NCI-H69 (cell line): Measurements from ENCODE around the gene GNB3.

Experiments used
- DNase-seq: peaks from one replicate; lab custom pipeline; 2025; lab: John Stamatoyannopoulos, UW

GNB3 gene

DNA sequence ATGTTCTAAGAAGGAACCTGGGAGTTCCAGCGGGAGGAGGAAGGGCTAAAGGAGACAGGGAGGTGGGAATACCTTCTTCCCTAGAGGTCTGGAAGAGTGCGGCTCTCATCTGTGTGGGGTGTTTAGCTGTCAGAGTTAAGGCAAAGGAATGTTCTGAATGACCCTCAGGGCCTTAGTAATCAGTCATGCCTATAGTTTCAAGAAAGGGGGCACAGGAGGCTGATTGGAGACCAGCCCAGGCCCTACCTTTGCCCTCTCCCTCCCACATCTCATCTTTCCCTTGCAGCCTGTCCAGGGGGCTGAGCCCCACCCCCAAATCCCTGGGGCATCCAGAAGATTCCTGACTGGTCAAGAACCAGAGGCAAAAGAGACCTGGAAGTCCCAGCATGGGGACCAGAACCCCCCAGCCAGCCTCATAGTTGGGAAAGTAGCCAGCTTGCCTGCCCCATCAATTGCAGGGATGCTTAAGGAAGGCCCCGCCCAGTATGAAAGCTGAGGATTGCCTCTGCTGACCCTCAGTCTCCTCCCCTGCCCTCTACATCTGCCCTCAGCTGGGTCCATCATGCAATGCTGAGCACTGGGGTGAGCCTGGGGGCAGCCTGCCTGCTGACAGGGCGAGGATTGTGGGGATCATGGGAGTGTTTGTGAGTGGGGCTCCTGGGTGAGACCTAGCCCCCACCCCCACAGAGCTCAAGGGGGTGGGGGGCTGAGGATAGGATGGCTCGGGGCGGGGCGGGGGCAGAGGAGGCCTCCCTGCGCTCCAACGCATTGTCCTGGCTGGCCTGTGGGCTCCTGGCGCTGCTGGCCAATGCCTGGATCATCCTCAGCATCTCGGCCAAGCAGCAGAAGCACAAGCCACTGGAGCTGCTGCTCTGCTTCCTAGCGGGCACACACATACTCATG lies 17.3 kb upstream of the GNB3 start:
- no peak for DNase-seq

DNA sequence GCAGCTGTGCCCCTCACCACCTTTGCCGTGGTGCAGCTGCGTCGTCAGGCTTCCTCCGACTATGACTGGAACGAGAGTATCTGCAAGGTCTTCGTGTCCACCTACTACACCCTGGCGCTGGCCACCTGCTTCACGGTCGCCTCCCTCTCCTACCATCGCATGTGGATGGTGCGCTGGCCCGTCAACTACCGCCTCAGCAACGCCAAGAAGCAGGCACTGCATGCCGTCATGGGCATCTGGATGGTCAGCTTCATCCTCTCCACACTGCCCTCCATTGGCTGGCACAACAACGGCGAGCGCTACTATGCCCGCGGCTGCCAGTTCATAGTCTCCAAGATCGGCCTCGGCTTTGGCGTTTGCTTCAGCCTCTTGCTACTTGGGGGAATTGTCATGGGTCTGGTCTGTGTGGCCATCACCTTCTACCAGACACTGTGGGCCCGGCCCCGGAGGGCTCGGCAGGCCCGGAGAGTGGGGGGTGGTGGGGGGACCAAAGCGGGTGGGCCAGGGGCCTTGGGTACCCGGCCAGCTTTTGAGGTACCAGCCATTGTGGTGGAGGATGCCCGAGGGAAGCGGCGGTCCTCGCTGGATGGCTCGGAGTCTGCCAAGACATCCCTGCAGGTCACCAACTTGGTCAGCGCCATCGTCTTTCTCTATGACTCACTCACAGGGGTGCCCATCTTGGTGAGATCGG lies 16.5 kb upstream of the GNB3 start:
- DNase-seq: no peak

DNA sequence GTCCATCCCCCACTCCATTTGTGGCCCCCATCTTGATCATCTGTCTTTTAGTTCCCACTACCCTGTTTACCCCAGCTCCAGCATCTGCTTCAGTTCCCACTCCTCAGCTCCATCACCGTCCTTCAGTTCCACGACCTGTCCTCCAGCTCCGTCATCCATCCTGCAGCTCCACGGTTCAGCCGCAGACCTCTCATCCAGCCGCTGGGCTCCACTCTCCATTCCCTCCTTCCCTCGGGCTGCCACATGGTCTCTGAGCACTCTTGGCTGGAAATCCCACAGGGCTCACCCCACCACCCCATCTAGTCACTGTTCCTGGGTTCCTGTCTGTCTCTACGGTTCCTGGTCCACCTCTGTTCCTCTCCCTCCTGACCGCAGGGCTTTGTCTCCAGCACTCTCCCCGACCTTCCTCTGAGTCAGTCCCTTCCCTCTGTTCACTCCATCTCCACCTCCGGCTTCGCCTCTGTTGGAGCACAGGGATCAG lies 15.8 kb upstream of the GNB3 start:
- peak; percentile 46 for DNase-seq

DNA sequence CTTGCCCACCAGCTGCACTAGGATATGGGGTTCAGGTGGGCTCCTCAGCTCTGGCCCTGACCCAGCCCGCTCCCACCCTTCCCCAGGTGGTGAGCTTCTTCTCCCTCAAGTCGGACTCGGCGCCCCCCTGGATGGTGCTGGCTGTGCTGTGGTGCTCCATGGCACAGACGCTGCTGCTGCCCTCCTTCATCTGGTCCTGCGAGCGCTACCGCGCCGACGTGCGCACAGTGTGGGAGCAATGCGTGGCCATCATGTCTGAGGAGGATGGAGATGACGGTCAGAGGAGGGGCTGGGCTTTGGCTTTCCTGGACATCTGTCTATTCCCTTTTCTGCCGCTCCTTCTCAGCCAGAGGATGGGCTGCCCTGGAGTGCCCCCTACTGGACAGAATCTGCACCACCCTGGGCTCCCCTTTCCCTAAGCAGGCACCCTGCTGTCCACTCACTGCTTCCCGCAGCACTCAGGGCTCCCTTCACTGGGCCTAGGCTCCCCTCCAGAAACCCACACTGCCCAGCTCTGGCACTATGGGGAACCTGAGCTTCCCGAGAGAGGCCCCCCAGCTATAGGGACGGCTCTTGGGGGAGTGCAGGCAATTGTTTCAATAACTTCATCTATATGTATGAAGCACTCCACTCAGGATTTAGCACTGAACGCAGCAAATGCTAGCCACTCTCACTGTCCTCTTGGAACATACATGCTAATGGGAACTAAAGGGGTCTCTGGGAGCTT lies 15.2 kb upstream of the GNB3 start:
- peak; percentile 91 for DNase-seq

DNA sequence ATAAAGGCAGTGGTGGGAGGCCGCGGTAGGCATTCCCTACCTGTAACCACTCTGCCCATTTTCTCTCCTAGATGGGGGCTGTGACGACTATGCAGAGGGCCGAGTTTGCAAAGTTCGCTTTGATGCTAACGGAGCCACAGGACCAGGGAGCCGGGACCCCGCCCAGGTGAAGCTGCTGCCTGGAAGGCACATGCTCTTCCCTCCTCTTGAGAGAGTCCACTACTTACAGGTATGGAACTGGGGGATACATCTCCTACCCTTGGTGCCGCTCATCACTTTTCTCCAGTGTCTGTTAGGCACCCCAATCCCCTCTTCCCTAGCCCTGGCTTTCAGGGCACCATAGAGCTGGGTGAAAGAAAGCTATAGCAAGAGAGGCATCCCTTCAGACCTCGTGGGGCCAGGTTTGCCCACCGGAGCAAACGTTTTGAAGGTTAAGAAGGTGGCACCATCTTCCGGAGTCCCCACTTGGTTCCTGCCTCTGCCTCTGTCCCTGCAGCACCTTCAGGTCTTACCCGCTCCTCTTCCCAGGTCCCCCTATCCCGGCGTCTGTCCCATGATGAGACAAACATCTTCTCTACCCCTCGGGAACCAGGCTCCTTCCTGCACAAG lies 14.5 kb upstream of the GNB3 start:
- no peak for DNase-seq

DNA sequence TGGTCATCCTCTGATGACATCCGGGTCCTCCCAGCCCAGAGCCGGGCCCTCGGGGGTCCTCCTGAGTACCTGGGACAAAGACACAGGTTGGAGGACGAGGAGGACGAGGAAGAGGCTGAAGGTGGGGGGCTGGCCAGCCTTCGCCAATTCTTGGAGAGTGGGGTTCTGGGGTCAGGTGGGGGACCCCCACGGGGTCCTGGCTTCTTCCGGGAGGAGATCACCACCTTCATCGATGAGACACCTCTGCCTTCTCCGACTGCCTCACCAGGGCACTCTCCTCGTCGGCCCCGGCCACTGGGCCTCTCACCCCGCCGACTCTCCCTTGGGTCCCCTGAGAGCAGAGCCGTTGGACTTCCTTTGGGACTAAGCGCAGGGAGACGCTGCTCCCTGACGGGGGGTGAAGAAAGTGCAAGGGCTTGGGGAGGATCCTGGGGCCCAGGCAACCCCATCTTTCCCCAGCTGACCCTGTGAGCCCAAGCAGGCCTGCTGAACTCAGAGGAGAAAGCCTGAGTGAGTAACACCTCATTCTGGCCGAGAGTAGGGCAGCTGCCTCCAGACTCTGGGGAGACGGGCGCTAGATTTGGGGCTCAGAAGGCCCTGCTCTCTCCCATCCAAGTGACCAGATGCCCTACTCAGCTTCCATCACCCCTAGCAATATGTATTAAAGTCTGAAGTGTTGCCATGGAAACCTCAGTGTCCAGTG lies 13.8 kb upstream of the GNB3 start:
- DNase-seq: no peak

DNA sequence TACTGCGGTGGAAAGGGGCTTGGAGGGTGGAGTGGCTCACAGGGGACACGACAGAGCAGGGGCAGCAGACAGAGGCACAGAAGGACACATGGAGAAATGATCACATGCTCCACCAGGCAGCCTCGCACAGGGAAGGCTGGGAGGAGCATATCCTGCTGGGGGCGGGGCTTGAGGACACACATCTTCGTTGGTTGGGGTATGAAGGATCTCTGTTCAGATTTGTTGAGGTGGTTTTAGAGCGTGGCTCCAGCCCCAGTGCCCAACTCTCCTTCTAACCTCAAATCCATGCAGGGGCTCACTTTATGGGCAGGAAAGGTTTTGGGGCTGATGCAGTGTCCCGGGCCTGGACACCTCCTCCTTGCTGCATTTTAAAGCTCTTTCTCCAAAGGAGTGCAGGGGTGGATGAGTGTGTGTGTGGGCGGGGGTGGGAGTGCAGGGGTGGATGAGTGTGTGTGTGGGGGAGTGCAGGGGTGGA lies 13.3 kb upstream of the GNB3 start:
- peak; percentile 95 for DNase-seq

DNA sequence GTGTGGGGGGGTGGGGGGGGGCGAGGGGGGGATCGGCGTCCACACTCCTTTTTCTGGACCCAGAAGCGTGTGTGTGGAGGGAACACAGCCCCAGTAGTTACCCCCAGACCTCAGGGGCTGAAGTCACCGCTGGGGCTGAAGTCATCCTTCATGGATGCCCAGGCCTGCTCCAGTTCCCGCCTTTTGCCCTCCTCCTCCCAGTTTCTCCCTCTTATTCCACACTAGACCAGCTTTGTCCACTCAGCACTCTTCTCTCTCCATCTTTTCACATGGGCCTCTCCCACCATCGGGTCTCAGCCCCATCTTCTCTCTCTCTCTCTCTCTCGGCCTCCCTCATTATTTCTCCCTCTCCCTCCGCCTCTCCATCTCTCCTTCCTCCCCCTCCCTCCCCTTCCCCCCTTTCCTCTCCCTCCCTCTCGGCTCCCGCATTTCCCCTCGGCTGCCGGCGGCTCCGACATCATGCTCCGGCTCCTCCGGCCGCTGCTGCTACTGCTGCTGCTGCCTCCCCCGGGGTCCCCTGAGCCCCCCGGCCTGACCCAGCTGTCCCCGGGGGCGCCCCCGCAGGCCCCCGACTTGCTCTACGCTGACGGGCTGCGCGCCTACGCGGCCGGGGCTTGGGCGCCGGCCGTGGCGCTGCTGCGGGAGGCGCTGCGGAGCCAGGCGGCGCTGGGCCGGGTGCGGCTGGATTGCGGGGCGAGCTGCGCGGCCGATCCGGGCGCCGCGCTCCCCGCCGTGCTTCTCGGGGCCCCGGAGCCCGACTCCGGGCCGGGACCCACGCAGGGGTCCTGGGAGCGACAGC lies 12.5 kb upstream of the GNB3 start, which contains the start of gene P3H3:
TSS of gene P3H3 (plus strand) at position 426 of the 799 bp plus-strand sequence. CDS start at position 460, 34 bp downstream.
- peak; percentile 83 for DNase-seq

DNA sequence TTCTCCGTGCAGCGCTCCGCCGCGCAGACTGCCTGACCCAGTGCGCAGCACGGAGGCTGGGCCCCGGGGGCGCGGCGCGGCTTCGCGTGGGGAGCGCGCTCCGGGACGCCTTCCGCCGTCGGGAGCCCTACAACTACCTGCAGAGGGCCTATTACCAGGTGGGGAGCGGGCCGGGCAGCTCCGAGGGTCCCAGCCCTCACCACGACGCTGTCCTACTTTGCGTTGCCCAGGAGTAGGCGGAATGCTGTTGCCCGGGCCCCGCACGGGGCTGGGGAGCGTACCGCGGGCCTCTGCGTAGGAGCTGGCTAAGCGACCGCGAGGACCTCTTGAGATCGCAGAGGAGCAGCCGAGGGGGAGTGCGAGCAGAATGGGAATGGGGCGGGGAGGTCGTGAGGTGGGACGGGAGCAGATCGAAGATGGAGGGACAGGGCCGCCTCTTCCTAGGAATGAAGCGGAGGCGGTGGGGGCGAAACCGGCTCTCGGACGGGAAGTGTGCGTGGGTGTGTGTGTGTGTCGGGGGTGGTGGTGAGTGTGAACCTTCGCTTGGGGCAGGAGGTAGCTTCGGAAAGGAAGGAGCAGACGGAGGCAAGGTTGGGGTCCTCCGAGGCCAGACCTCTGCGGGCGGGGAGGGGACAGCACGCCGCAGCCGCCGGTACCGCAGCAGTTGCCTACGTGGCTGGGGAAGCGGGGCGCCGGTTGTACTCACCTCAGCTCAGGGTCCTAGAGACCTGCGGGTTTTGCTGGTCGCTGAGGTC lies 11.8 kb upstream of the GNB3 start:
- DNase-seq: peak; percentile 65

DNA sequence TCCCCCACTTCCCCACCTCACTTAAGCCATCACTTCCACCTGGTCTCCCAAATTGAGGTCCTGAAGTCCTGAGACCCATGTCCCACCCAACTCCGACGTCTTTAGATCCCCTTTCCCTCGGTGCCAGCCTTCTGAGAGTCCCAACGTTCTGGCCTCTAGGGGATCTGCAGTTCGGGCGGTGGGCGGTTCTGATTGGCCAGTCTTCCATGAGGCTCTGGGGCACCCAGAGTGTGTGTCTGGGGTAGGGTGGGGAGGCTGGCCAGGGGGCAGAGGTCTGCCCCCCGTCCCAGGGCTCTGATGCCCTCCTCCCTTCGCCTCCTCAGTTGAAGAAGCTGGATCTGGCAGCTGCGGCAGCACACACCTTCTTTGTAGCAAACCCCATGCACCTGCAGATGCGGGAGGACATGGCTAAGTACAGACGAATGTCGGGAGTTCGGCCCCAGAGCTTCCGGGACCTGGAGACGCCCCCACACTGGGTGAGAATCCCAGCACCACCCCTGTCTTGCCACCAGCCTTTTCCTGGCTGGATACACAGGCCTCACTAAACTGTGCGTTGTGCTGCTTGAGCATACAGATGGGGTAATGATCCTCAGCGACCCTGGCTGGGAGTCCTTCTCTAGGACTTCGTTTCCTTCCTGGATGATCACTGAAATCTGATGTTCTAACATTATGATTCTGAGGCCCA lies 11.0 kb upstream of the GNB3 start:
- no peak for DNase-seq

DNA sequence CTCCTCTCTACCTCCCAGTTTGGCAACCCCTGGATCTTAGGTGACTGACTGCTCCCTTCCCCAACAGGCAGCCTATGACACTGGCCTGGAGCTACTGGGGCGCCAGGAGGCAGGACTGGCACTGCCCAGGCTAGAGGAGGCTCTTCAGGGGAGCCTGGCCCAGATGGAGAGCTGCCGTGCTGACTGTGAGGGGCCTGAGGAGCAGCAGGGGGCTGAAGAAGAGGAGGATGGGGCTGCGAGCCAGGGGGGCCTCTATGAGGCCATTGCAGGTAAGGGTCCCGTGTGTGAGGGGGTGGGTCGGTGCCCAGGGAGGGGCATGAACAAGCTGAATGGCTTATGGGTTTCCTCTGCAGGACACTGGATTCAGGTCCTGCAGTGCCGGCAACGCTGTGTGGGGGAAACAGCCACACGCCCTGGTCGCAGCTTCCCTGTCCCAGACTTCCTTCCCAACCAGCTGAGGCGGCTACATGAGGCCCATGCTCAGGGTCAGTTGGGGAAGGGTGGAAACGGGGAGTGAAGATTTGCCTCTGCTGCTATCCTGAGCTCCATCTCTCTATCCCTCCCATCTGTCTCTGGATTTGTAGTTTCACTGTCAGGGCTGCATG lies 10.3 kb upstream of the GNB3 start:
- DNase-seq: no peak

DNA sequence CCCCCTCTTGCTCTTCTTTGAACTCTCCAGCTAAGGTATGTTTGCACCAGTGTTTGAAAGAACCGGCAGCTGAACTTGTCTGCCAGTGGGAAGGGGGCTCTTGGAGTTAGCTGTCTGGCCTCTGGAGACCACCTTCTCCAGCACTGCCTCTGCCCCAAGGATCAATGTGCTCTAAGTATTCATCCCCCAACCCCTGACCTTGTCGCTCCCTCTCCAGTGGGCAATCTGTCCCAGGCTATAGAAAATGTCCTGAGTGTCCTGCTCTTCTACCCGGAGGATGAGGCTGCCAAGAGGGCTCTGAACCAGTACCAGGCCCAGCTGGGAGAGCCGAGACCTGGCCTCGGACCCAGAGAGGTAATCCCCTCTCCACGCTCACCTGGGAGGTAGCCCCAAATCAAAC lies 9.7 kb upstream of the GNB3 start:
- DNase-seq: no peak

DNA sequence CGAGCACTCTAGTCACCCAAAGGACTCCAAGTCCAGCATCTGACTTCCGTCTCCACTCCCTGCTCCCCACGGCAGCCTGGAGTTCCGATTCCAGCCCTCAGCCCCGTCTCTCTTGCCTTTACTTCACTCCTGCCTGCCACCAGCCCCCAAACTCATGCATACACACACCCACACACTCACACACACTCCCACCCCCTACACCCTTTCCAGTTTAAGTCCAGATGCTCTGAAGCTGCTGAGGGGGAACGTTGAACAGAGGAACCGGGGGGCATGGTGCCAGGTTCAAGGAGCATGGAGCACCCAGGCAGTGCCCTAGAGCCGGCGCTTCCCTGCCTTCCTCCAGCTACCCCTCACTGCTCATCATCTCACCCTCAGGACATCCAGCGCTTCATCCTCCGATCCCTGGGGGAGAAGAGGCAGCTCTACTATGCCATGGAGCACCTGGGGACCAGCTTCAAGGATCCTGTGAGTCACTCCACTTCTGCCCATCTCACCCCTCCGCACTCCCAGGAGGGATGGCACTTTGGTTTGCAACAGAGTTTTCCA lies 9.2 kb upstream of the GNB3 start:
- no peak for DNase-seq

DNA sequence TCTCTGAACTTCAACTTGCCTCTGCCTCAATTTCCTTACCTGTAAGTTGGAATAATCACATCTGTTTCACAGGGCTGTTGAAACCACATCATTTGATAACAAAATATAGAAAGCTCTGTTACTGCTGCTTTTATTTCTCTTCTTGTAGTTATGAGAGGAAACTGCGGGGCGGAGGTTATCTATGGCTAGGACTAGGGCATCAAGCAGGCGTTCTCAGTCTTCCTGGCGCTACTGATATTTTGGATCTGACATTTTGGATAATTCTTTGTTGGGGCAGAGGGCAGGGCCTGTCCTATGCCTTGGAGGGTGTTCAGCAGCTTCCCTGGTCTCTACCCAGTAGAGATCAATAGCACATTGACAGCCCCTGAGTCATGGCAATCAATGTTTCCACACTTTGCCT lies 8.6 kb upstream of the GNB3 start:
- no peak for DNase-seq

DNA sequence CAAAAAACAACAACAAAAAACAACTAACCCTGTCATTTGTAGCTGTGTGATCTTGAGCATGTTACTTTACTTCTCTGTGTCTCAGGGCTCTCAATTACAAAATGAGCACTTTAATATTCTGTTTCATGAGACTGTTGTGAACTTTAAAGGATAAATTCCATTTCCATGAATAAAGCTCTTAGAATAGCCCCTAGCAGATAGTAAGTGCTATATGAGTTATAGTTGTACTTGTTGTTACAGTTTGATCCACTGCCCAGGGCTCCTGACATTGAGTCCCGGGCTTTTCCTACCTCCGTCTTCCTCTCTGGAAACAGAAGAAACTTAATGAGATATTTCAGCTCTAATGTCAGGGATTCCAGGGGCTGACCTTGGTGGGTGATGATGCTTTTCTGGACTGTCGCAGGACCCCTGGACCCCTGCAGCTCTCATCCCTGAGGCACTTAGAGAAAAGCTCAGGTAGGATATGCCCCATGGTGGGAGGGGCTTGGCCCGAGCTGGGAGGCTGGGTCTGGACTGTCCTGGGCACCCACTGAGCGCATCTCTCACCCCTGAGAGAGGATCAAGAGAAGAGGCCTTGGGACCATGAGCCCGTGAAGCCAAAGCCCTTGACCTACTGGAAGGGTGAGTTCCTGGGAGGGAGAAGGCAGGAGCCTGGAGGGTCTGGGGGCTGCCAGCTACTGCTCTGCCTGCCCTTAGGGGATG lies 7.4 kb upstream of the GNB3 start:
- no peak for DNase-seq

DNA sequence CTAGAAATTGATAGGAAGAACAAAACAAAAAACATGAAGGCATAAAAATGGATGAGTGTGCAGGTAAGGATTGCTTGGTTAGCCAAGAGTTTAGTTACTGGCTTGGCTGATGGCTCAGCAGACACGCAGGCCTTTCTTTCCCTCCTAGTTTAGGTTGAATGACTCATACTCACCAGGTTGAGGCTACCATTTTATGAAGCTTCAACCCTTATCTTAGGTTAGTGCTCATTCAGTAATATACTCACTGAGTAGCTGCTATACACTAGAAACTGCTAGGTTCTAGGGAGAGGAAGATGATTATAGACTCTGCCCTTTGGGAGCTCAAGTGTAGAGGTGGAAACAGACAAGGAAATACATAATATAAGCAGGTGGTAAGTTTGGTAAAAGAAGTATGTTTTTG lies 6.5 kb upstream of the GNB3 start:
- DNase-seq: no peak

DNA sequence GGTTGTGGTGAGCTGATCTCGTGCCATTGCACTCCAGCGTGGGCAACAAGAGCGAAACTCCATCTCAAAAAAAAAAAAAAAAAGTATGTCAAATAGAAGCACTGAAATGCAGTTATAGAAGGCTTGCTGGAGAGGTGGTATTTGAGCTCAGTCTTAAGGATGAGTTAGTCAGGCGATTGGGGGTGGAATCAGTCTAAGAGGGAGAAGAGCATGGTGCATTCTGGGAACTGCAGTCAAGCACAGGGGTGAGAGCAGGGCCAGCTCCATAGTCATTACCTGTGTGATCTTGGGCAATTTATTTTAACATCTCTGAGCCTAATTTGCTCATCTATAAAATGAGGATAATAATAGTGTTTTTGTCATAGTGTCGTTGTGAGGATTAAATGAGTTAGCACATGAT lies 5.9 kb upstream of the GNB3 start:
- DNase-seq: no peak

DNA sequence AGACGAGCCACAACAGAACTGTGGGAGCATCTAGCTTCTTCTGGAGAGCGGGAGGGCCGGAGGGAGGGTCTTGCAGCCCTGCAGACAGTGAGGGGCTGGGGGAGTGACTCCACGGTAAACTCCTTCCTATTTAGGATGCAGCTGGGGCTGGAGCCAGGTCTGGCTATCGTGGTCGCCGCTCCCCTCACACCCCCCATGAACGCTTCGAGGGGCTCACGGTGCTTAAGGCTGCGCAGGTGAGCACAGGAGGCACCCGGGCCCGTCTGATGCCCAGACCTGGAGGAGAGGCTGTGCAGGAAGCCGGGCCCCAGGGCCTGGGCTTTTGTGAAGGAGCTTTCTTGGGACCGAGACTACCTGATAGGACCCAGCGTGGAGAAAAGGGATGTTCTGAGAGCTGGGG lies 3.9 kb upstream of the GNB3 start:
- no peak for DNase-seq
